ENCODE data around the gene PLA2G3.

The PLA2G3 gene

DNA sequence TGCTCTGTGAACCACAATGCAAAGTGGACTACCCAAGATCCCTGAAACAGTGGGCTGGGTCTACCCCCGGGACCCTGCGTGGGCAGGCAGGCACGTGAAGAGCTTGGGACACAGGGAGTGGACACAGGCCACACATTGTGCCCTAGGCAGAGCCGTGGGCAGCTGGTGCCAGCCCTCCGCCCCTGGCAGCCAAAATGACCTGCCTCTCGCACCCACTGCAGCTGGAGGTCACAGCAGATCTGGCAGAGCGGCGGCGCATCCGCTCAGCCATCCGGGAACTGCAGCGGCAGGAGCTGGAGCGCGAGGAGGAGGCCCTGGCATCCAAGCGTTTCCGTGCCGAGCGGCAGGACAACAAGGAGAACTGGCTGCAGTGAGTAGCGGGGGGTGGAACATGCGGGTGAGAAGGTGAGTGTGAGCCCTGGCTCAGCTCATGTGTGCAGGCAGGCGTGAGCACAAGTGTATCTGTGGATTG is 52.5 kb downstream of the PLA2G3 start:
- no peak for DNase-seq (ENCODE audit: low read depth in 1 of 2, low spot score in 1 of 2)

DNA sequence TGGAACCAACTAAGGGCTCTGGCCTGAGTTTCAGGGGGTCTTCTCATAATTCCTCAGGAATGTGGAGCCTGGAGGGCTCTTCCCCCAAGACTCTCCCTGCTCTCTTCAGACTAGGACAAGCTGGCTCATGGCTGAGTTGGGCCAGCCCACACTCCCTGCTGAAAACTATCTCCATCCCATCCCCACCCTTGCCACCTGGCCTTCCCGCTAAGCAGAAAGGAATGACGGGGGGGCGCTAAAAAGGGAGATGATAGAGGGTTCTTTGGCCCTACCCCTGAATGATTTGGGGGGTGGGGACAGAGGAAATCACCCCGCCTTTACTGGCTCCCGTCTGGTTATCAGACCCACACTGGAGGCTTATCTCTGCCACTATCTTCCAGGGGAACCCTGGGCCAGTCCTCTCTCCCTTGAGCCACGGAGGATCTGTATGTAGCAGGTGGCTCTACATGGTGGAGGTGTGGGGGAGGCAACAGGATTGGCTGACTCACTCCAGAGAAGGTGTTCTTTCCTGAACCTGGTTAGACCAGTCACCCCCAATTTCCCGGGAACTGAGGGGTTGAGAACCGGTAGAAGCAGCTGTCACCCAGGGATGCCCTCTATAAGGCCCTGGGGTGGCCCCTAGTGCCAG is 53.5 kb downstream of the PLA2G3 start:
- no peak for DNase-seq (ENCODE audit: low read depth in 1 of 2, low spot score in 1 of 2)

DNA sequence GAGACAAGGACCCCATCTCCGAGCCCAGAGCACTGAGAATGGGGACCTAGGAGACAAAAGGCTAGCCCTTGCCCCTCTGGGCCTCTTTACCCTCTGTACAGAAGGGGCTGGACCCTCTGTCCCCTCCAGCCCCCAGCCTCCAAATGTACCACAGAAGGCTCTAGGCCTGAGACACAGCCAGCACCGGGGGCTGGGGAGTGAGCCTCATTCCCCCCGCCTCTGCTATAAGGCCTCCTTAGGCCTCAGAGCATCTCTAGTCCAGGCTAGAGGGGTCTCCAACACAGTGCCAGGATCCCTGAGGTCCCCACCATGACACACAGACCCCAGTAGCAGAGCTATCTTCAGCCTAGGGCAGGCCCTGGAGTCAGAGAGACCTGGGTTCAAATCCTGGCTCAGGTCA is 54.4 kb downstream of the PLA2G3 start:
- no peak for DNase-seq (ENCODE audit: low read depth in 1 of 2, low spot score in 1 of 2)

- no peak for DNase-seq (ENCODE audit: low read depth in 1 of 2, low spot score in 1 of 2)
Measured at GRCh38 chr22:31085493-31085824, 54.8 kb downstream of the PLA2G3 start.

DNA sequence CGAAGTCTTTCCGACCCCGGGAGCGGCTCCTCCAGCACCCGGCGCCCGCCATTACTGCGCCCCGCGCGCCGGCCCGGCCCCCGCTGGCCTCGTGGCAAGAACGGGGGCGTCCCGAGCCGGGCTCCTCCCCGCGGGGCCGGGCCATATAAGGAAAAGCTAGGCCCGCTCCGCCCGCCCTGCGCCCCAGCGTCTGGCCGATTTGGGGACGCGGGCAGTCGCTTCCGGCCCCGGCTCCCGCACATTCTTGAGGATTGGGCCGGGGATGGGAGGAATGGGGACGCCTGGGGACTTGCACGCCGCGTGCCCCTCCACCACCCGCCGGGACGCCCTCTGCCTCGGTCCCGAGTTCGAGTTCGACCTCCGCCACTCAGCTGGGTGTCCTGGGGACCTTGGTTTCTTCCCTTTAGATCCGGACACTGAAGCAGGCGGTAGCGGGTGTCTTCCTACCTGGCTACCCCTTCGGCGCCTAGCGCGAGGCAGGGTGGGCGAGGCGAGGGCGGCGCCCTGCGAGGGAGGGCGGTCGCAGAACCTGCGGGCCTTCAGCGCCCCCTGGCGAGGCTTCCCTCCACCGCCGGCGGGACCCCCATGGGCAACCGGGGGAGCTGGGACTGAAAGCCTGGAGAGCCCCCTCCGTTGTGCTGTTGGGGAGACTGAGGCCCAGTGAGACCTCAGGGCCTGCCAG is 55.4 kb downstream of the PLA2G3 start:
- peak; percentile 73 to 85 for DNase-seq (ENCODE audit: low read depth in 1 of 2, low spot score in 1 of 2)
